Stomach (tissue), 19 donors: Measurements from ENCODE around the gene CLEC2A. TPM values are rescaled to one million over a fixed set of nuclear protein-coding genes. Genes with fewer than 3 reads are reported as not detected.
"Not testable (repeated sequence)": the region's sequence is repeated elsewhere in the genome, so short reads cannot be mapped to it uniquely, and the experiment has no call there.

ENCODE experiments used
- DNase-seq, 2 donors: peaks; one replicate each; pipeline versions ENCODE4 v3.0.0 to v3.0.0-alpha.2; 2013 to 2019
- H3K27ac ChIP-seq, 5 donors: fragments of 200-600 bp in 4 of 5; sonication (generic) in 4 of 5; one replicate each; pipeline ENCODE4 v1.5.1; 2013 to 2019; ENCODE audit warnings: mild to moderate bottlenecking in 1 of 5, moderate library complexity in 1 of 5
- H3K27me3 ChIP-seq, 3 donors: fragments of 200-600 bp; sonication (generic); one replicate each; pipeline ENCODE4 v1.5.1; 2017 to 2019; ENCODE audit warnings: mixed run types in 1 of 3
- H3K36me3 ChIP-seq, 4 donors: fragments of 200-600 bp; sonication (generic); 1 replicate in 3 of 4; 2 replicates in 1 of 4; pipeline ENCODE4 v1.5.1; 2016 to 2019
- H3K4me1 ChIP-seq, 4 donors: fragments of 200-600 bp; sonication (generic); one replicate each; pipeline ENCODE4 v1.5.1; 2016 to 2019
- H3K4me3 ChIP-seq, 4 donors: fragments of 200-600 bp; sonication (generic) in 3 of 4; one replicate each; pipeline ENCODE4 v1.5.1; 2016 to 2019; ENCODE audit warnings: mild to moderate bottlenecking in 1 of 4
- H3K9me3 ChIP-seq, 4 donors: fragments of 200-600 bp; sonication (generic); one replicate each; pipeline ENCODE4 v1.5.1; 2016 to 2019
- EP300 ChIP-seq: sonication (generic); formaldehyde crosslinking; IDR thresholded peaks from one replicate; pipeline ENCODE4 v1.6.1; 2017; ENCODE audit warnings: antibody characterized with exemption
- POLR2A ChIP-seq, 4 donors: fragments of 450-650 bp; IDR thresholded peaks; one replicate each; pipeline ENCODE4 v1.6.1; 2016; ENCODE audit warnings: antibody characterized with exemption in 4 of 4, control low read depth in 2 of 4, mild to moderate bottlenecking in 1 of 4, moderate library complexity in 1 of 4
- POLR2AphosphoS5 ChIP-seq, 3 donors: sonication (generic); formaldehyde crosslinking; IDR thresholded peaks; one replicate each; pipeline ENCODE4 v1.6.1; 2016; ENCODE audit warnings: antibody characterized with exemption in 3 of 3
- WGBS, 5 donors: extraction: QIAGEN DNeasy Blood & Tissue Kit in 3 of 5; methylation state at CpG; one replicate each; pipeline versions ENCODE4 v1.1.5 to v1.1.7; 2013 to 2018; 5-methylcytosine and 5-hydroxymethylcytosine counted together
- intact Hi-C: fragments of 100-400 bp; cut with DNase I; formaldehyde crosslinking; loops from one replicate; pipeline ENCODE4 v1.15.1; 2023; ENCODE audit warnings: low total_unique reads
- long read RNA-seq, 10 donors: transcript quantifications; one replicate each; lab custom pipeline, GENCODE V29; 2026
- polyA plus RNA-seq, 3 donors: library from polyadenylated mRNA; stranded (reverse); fragments of 200-250 nt; gene quantifications; one replicate each; pipeline ENCODE4 v1.2.3, GENCODE V29; 2013
- total RNA-seq, 5 donors: library from RNA; depleted of rRNA; stranded (reverse); fragments of >200 nt; gene quantifications; one replicate each; pipeline versions ENCODE4 v1.1.0 to v1.2.3, GENCODE V29; 2014 to 2016
- TF ChIP-seq, protein P1 (sequence below), 7 experiments: fragments of 450-650 bp in 4 of 7; fragments of 200-600 bp in 3 of 7; sonication (generic) in 3 of 7; IDR thresholded peaks; one replicate each; pipeline ENCODE4 v1.5.1; 2016 to 2019; ENCODE audit warnings: antibody characterized with exemption in 7 of 7, control low read depth in 2 of 7, mild to moderate bottlenecking in 1 of 7
- donor health status: healthy with polysubstance abuse.
- donor health status: Bipolar disorder and iron deficiency.
- donor health status: healthy.

The CLEC2A gene, protein sequence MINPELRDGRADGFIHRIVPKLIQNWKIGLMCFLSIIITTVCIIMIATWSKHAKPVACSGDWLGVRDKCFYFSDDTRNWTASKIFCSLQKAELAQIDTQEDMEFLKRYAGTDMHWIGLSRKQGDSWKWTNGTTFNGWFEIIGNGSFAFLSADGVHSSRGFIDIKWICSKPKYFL
- total RNA-seq (not detected), polyA plus RNA-seq (not detected)
- long read RNA-seq, donor 1: 0 reads
- long read RNA-seq, donor 2: 0 reads
- long read RNA-seq, donor 3: 0 reads
- long read RNA-seq, donor 4: 0 reads
- long read RNA-seq, donor 5: 0 reads
- long read RNA-seq, donor 6: 0 reads
- long read RNA-seq, donor 7: 0 reads
- long read RNA-seq, donor 8: 0 reads
- long read RNA-seq, donor 9: 0 reads
- long read RNA-seq, donor 10: 0 reads

- Histone ChIP-seq H3K4me1 (no peaks in the 10 kb centered on the region), H3K4me3 (no peak within 1 kb of the TSS), H3K9me3 (no peaks in the 10 kb centered on the region), H3K27me3 (no peaks in the 10 kb centered on the region), H3K27ac (no peak within 1 kb of the TSS), H3K36me3 (no peaks in the 10 kb centered on the region)
- intact Hi-C loops: no loop called here
- no peak for DNase-seq
- WGBS, 5 donors: 78 to 87% (median 81%) methylated on average over 6 of the region's 6 CpGs
- TF ChIP-seq, protein P1, sequence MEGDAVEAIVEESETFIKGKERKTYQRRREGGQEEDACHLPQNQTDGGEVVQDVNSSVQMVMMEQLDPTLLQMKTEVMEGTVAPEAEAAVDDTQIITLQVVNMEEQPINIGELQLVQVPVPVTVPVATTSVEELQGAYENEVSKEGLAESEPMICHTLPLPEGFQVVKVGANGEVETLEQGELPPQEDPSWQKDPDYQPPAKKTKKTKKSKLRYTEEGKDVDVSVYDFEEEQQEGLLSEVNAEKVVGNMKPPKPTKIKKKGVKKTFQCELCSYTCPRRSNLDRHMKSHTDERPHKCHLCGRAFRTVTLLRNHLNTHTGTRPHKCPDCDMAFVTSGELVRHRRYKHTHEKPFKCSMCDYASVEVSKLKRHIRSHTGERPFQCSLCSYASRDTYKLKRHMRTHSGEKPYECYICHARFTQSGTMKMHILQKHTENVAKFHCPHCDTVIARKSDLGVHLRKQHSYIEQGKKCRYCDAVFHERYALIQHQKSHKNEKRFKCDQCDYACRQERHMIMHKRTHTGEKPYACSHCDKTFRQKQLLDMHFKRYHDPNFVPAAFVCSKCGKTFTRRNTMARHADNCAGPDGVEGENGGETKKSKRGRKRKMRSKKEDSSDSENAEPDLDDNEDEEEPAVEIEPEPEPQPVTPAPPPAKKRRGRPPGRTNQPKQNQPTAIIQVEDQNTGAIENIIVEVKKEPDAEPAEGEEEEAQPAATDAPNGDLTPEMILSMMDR (IDR thresholded peaks at IDR 0.05): no peak
- no peak for TF ChIP-seq POLR2A (IDR thresholded peaks at IDR 0.05)
- TF ChIP-seq POLR2AphosphoS5 (IDR thresholded peaks at IDR 0.05): no peak
- TF ChIP-seq EP300: no peak
Observed at GRCh38 chr12:9932270-9932669, at the start of gene CLEC2A. TSS of gene CLEC2A (minus strand) at chr12:9932370. CDS start at chr12:9932329, 41 bp downstream.

- H3K27me3 ChIP-seq: no peaks in the 10 kb centered on the region
- no peaks in the 10 kb centered on the region for H3K4me1 ChIP-seq
- no peaks in the 10 kb centered on the region for H3K36me3 ChIP-seq
- intact Hi-C loops: no loop called here
- no peak overlapping the region for H3K27ac ChIP-seq
- H3K4me3 ChIP-seq: no peak overlapping the region
- no peak for DNase-seq
- WGBS, 5 donors: 62 to 81% (median 69%) methylated on average over 3 of the region's 3 CpGs
- peaks cover 0 to 7% (median 0%) of the 10 kb centered on the region in 4 donors for H3K9me3 ChIP-seq
- TF ChIP-seq POLR2A (IDR thresholded peaks at IDR 0.05): no peak
- no peak for TF ChIP-seq POLR2AphosphoS5 (IDR thresholded peaks at IDR 0.05)
- TF ChIP-seq, protein P1 (IDR thresholded peaks at IDR 0.05): no peak
- no peak for TF ChIP-seq EP300
Observed at GRCh38 chr12:9980126-9980525, 48.0 kb upstream of the CLEC2A start.

DNA sequence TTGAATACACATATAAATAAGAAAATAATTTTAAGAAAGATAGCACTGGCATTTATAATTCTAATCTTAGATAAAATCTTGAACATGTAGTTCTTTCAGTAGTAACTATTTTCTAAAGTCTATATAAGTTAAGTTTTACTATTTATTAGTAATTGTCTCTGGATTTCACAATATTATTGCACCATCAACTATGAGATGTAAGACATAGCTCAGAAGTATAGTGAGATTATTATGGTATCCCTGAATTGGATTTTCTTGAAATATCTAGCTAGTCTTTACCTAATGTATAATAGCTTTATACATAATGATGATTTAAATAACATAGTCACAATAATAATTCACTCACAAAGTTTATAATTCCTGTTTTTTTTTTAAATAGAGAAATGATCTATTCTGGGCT, 45.7 kb upstream of the CLEC2A start:
- Histone ChIP-seq H3K9me3 (peaks cover 0 to 7% (median 0%) of the 10 kb centered on the region in 4 donors), H3K4me3 (no peak overlapping the region), H3K4me1 (no peaks in the 10 kb centered on the region), H3K36me3 (no peaks in the 10 kb centered on the region), H3K27ac (no peak overlapping the region), H3K27me3 (no peaks in the 10 kb centered on the region)
- TF ChIP-seq, protein P1 (IDR thresholded peaks at IDR 0.05): no peak
- TF ChIP-seq POLR2A (IDR thresholded peaks at IDR 0.05): no peak
- no peak for TF ChIP-seq POLR2AphosphoS5 (IDR thresholded peaks at IDR 0.05)
- no peak for TF ChIP-seq EP300
- intact Hi-C loops: no loop called here
- no peak for DNase-seq

DNA sequence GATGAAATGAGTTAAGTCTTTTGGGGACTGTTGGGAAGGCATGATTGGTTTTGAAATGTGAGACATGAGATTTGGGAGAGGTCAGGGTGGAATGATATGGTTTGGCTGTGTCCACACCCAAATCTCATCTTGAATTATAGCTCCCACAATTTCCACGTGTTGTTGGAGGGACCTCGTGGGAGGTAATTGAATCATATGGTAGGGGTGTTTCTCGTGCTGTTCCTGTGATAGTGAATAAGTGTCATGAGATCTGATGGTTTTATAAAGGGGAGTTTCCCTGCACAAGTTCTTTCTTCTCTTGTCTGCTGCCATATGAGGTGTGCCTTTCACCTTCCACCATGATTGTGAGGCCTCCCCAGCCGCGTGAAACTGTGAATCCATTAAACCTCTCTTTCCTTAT, 44.5 kb upstream of the CLEC2A start:
- H3K9me3 ChIP-seq, intact Hi-C loops, H3K4me1 ChIP-seq, H3K4me3 ChIP-seq, H3K36me3 ChIP-seq, DNase-seq, H3K27ac ChIP-seq, H3K27me3 ChIP-seq: not testable (repeated sequence)
- WGBS, 5 donors: 39 to 70% (median 57%) methylated on average over 5 of the region's 5 CpGs

- intact Hi-C loops: no loop called here
- Histone ChIP-seq H3K27ac (no peak overlapping the region), H3K27me3 (no peaks in the 10 kb centered on the region), H3K4me3 (no peak overlapping the region), H3K36me3 (no peaks in the 10 kb centered on the region), H3K4me1 (no peaks in the 10 kb centered on the region), H3K9me3 (peaks cover 0 to 7% (median 0%) of the 10 kb centered on the region in 4 donors)
- DNase-seq: no peak
- WGBS, 5 donors: 86 to 96% (median 88%) methylated on average over 2 of the region's 2 CpGs
- no peak for TF ChIP-seq EP300
- no peak for TF ChIP-seq POLR2A (IDR thresholded peaks at IDR 0.05)
- no peak for TF ChIP-seq POLR2AphosphoS5 (IDR thresholded peaks at IDR 0.05)
- TF ChIP-seq, protein P1 (IDR thresholded peaks at IDR 0.05): no peak
Observed at GRCh38 chr12:9975614-9976013, 43.4 kb upstream of the CLEC2A start.

GRCh38 chr12:9974731-9975130, 42.6 kb upstream of the CLEC2A start:
- H3K9me3 ChIP-seq, DNase-seq, H3K4me1 ChIP-seq, H3K27ac ChIP-seq, H3K36me3 ChIP-seq, H3K27me3 ChIP-seq, intact Hi-C loops, H3K4me3 ChIP-seq: not testable (repeated sequence)
- 89 to 97% (median 93%) methylated on average over 2 of the region's 2 CpGs for WGBS, 5 donors
